HFF-Myc (cell line): ENCODE data around the gene EYA2.
"Not testable (repeated sequence)": the region's sequence is repeated elsewhere in the genome, so short reads cannot be mapped to it uniquely, and the experiment has no call there.

Experiments used
- DNase-seq: peaks from one replicate; pipeline ENCODE4 v3.0.0-alpha.2; 2011; ENCODE audit warnings: low read depth; ENCODE audit errors: extremely low read depth
- H3K4me3 ChIP-seq: replicated peaks from 2 replicates; pipeline ENCODE4 v1.5.1; 2011; ENCODE audit warnings: low read depth, mild to moderate bottlenecking, control low read depth, low read length
- CTCF ChIP-seq: IDR thresholded peaks from 2 replicates; pipeline ENCODE4 v1.5.1; 2012; ENCODE audit warnings: mild to moderate bottlenecking, low read depth, low read length, control low read depth; ENCODE audit errors: missing control alignments

EYA2 gene

GRCh38 chr20:46875059-46875458 lies 19.6 kb upstream of the EYA2 start:
- TF ChIP-seq CTCF = no peak
- DNase-seq = no peak

GRCh38 chr20:46879386-46879785 lies 15.3 kb upstream of the EYA2 start:
- DNase-seq = no peak
- no peak overlapping the region for H3K4me3 ChIP-seq
- TF ChIP-seq CTCF = no peak

More at GRCh38 chr20:46875059-46875458, 19.6 kb upstream of the EYA2 start:
- no peak overlapping the region for H3K4me3 ChIP-seq

- H3K4me3 ChIP-seq = not testable (repeated sequence)
Measured at GRCh38 chr20:46879963-46880362, 14.7 kb upstream of the EYA2 start.

GRCh38 chr20:46883892-46884291 lies 10.8 kb upstream of the EYA2 start:
- no peak for TF ChIP-seq CTCF
- no peak overlapping the region for H3K4me3 ChIP-seq

More at GRCh38 chr20:46879963-46880362, 14.7 kb upstream of the EYA2 start:
- DNase-seq = not testable (repeated sequence)

GRCh38 chr20:46890682-46891081 lies 4.0 kb upstream of the EYA2 start:
- DNase-seq = no peak
- H3K4me3 ChIP-seq = no peak overlapping the region
- no peak for TF ChIP-seq CTCF

More at GRCh38 chr20:46883892-46884291, 10.8 kb upstream of the EYA2 start:
- no peak for DNase-seq

- no peak for TF ChIP-seq CTCF
- DNase-seq = no peak
- H3K4me3 ChIP-seq = no peak overlapping the region
Measured at GRCh38 chr20:46893051-46893450, 1.6 kb upstream of the EYA2 start.

GRCh38 chr20:46893877-46894578 lies 615 bp upstream of the EYA2 start:
- H3K4me3 ChIP-seq = no peak overlapping the region
- TF ChIP-seq CTCF = no peak
- DNase-seq = no peak
